HL-60 (cell line): ENCODE results near the gene SCGN.

Source experiments
- DNase-seq, 2 experiments: peaks; one replicate each; pipeline ENCODE4 v3.0.0-alpha.2; 2010 to 2020; ENCODE audit warnings: low read depth in 1 of 2, low spot score in 1 of 2
- H3K27ac ChIP-seq: fragments of 250-450 bp; sonication (Bioruptor Pico); replicated peaks from 2 replicates; pipeline ENCODE4 v1.5.1; 2020; ENCODE audit warnings: mild to moderate bottlenecking, moderate library complexity
- H3K27me3 ChIP-seq: fragments of 250-450 bp; sonication (Bioruptor Pico); 2 replicates; pipeline ENCODE4 v1.5.1; 2021; ENCODE audit warnings: mild to moderate bottlenecking, moderate library complexity; ENCODE audit not compliant: insufficient read depth, poor library complexity, severe bottlenecking
- H3K4me3 ChIP-seq: replicated peaks from 2 replicates; pipeline ENCODE4 v1.5.1; 2011; ENCODE audit warnings: mild to moderate bottlenecking, control low read depth, low read length; ENCODE audit not compliant: insufficient read depth
- GABPA ChIP-seq: IDR thresholded peaks from 2 replicates; pipeline ENCODE4 v1.6.1; 2012; ENCODE audit warnings: low read depth
- POLR2AphosphoS5 ChIP-seq: IDR thresholded peaks from 2 replicates; pipeline ENCODE4 v1.6.1; 2012; ENCODE audit warnings: low read depth
- SPI1 ChIP-seq: IDR thresholded peaks from 2 replicates; pipeline ENCODE4 v1.6.1; 2012; ENCODE audit warnings: low read depth, mild to moderate bottlenecking, borderline replicate concordance
- TF ChIP-seq, protein P1 (sequence below): IDR thresholded peaks from 2 replicates; pipeline ENCODE4 v1.6.1; 2012; ENCODE audit warnings: low read depth; ENCODE audit not compliant: insufficient replicate concordance
- TF ChIP-seq, protein P2 (sequence below): IDR thresholded peaks from one replicate; pipeline ENCODE4 v1.5.1; 2011; ENCODE audit warnings: low read length, control low read depth, inconsistent platforms; ENCODE audit not compliant: insufficient read depth

The SCGN gene

DNA sequence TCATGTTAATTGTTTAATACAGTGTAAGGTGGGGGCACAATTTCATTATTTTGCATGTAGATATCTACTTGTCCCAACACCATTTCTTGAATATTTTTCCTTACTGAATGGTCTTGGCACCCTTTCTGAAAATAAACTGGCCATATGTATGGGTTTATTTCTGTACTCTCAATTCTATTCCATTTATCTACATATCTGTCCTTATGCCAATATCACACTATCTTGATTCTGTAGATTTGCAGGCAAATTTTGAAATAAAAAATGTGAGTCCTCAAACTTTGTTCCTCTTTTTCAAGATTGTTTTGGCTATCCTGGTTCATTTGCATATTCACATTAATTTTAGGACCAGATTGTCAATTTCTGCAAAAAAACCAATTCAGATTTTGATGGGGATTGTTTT lies 34.8 kb downstream of the SCGN start:
- Histone ChIP-seq H3K4me3 (no peak overlapping the region), H3K27ac (no peak overlapping the region), H3K27me3 (peaks cover 2% of the 10 kb centered on the region)
- DNase-seq, result no peak
- TF ChIP-seq POLR2AphosphoS5, result no peak
- no peak for TF ChIP-seq SPI1
- TF ChIP-seq, protein P1, sequence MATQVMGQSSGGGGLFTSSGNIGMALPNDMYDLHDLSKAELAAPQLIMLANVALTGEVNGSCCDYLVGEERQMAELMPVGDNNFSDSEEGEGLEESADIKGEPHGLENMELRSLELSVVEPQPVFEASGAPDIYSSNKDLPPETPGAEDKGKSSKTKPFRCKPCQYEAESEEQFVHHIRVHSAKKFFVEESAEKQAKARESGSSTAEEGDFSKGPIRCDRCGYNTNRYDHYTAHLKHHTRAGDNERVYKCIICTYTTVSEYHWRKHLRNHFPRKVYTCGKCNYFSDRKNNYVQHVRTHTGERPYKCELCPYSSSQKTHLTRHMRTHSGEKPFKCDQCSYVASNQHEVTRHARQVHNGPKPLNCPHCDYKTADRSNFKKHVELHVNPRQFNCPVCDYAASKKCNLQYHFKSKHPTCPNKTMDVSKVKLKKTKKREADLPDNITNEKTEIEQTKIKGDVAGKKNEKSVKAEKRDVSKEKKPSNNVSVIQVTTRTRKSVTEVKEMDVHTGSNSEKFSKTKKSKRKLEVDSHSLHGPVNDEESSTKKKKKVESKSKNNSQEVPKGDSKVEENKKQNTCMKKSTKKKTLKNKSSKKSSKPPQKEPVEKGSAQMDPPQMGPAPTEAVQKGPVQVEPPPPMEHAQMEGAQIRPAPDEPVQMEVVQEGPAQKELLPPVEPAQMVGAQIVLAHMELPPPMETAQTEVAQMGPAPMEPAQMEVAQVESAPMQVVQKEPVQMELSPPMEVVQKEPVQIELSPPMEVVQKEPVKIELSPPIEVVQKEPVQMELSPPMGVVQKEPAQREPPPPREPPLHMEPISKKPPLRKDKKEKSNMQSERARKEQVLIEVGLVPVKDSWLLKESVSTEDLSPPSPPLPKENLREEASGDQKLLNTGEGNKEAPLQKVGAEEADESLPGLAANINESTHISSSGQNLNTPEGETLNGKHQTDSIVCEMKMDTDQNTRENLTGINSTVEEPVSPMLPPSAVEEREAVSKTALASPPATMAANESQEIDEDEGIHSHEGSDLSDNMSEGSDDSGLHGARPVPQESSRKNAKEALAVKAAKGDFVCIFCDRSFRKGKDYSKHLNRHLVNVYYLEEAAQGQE, result no peak

- Histone ChIP-seq H3K27ac (no peak overlapping the region), H3K4me3 (no peak overlapping the region), H3K27me3 (peaks cover 2% of the 10 kb centered on the region)
- TF ChIP-seq, protein P1, result no peak
- TF ChIP-seq GABPA (no peak), POLR2AphosphoS5 (no peak), SPI1 (no peak)
- TF ChIP-seq, protein P2, sequence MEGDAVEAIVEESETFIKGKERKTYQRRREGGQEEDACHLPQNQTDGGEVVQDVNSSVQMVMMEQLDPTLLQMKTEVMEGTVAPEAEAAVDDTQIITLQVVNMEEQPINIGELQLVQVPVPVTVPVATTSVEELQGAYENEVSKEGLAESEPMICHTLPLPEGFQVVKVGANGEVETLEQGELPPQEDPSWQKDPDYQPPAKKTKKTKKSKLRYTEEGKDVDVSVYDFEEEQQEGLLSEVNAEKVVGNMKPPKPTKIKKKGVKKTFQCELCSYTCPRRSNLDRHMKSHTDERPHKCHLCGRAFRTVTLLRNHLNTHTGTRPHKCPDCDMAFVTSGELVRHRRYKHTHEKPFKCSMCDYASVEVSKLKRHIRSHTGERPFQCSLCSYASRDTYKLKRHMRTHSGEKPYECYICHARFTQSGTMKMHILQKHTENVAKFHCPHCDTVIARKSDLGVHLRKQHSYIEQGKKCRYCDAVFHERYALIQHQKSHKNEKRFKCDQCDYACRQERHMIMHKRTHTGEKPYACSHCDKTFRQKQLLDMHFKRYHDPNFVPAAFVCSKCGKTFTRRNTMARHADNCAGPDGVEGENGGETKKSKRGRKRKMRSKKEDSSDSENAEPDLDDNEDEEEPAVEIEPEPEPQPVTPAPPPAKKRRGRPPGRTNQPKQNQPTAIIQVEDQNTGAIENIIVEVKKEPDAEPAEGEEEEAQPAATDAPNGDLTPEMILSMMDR, result no peak
- no peak for DNase-seq
Observed at GRCh38 chr6:25689966-25690365, 38.0 kb downstream of the SCGN start.

- no peak for DNase-seq
- TF ChIP-seq POLR2AphosphoS5 (no peak), GABPA (no peak), SPI1 (no peak)
- TF ChIP-seq, protein P2, result no peak
- TF ChIP-seq, protein P1, result no peak
- no peak overlapping the region for H3K4me3 ChIP-seq
- peaks cover 2% of the 10 kb centered on the region for H3K27me3 ChIP-seq
- H3K27ac ChIP-seq, result no peak overlapping the region
Observed at GRCh38 chr6:25691894-25692293, 39.9 kb downstream of the SCGN start.

DNA sequence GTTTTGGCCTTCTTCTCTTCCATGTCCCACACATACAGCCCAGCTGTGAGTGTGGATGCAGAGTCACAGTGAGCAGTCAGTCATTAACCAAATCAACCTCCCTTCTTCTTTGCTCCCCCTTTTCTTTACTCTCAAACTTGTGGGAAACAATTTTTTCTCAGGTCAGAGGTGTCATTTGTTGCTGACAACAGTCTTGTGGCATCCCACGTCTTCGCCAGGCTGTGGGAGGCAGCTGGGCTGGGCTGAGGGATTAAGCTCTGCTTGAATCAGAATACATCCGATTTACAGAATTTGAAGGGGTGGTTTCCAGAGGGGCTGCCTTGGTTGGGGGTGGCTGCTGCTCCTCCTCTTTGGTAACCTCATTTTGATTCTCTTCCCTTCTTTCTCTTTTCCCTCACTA lies 40.5 kb downstream of the SCGN start:
- no peak for TF ChIP-seq POLR2AphosphoS5
- no peak for TF ChIP-seq GABPA
- no peak for DNase-seq
- Histone ChIP-seq H3K27ac (no peak overlapping the region), H3K4me3 (no peak overlapping the region), H3K27me3 (peaks cover 2% of the 10 kb centered on the region)
